Measurements from ENCODE around the gene MTERF4.

GRCh38 chr2:241080405-241081189 lies 21.5 kb downstream of the MTERF4 start:
- TF ChIP-seq GATA2 (IDR thresholded peaks at IDR 0.05; ENCODE audit: low read depth, low read length), result no peak
- no peak for TF ChIP-seq GATA3 (IDR thresholded peaks at IDR 0.05; ENCODE audit: low read depth, low read length)
